ENCODE measurements around the gene PTK6.
"Not testable (repeated sequence)": the region's sequence is repeated elsewhere in the genome, so short reads cannot be mapped to it uniquely, and the experiment has no call there.

Gene PTK6

GRCh38 chr20:63536997-63537524 lies at the start of gene PTK6:
PTK6 (minus strand) TSS chr20:63537376; CDS start chr20:63537314, 62 bp downstream.
- DNase-seq (ENCODE audit: low read depth in 2 of 2): no peak

DNA sequence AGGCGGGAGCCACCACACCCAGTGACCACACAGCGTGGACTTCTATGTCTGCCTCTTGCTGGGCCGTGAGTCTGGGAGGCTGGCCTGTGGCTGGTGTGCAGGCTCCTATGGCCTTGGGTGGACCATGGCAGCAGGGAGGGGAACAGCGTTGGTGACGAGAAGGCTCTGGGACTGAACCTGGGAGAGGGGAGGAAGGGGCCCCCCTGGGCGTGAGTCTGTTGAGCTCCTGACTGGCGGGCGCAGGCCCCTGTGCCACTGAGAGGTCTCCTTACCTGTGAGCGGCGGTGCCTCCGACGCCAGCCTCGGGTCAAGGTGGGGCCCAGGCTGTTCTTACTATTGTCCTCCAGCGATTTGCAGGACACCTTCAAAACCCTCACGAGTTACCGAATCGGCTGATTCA lies 49.6 kb upstream of the PTK6 start:
- DNase-seq (ENCODE audit: low read depth in 2 of 2): no peak

DNA sequence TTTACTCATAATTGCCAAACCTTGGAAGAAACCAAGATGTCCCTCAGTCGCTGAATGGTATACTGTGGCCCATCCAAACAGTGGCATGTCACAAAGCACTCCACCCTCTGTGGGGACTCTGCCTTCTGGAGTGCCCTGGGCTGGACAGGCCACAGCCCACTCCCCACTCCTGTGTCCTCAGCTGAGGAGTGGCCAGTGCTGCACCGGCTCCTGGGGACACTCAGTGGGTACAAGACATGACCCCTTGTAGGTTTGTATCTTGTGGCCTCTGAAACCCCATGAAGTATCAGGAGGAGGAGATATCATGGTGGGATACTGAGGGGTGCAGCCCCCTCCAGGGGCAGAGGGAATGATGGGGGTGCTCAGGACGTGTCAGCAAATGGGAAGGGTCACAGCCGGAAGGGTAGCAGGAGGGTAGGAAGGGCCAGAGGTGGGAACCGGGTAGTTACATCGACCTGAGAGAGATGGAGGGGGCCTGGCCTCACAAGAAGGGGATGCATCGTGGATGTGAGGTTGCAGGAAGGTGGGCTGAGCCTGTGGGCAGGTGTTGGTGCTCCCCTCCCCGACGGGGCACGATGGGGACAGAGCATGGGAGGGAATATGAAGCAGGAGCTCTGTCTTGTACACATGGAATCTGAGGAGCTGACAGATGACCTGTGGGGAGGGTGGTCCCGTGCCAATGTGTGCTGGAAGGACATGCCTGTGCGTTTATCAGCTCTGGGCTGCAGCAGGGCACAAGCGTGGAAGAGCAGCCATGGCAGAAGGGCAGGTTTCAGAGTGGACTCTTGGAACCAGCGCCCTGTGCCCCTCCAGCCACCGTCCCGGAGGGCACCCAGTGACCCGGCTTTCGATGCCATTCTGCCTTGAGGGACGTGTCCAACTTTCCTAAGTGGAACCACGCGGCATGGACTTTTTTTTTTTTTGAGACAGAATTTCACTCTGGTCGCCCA lies 48.7 kb upstream of the PTK6 start:
- DNase-seq (ENCODE audit: low read depth in 2 of 2): no peak

DNA sequence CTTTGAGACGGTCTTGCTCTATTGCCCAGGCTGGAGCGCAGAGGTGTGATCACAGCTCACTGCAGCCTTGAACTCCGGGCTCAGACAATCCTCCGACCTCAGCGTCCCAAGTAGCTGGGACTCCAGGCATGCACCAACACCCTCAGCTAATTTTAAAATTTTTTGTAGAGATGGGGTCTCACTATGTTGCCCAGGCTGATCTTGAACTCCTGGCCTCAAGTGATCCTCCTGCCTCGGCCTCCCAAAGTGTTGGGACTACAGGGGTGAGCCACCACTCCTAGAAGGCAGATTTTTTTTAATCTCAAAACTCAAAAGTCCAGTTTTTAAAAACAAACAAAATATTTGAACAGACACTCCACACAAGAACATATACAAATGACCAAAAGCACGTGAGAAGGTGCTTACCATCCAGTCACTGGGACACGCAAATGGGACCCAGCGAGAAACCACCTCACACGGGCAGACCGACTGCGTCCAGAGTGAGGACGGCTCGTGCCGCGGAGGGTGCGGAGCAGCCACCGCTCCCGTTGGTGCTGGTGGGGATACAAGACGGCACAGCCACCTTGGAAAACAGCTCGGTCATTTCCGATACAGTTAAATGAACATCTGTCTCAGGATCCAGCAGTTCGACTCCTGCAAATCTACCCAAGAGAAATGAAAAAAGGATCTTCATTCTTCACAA lies 45.3 kb upstream of the PTK6 start:
- no peak for DNase-seq (ENCODE audit: low read depth in 2 of 2)

GRCh38 chr20:63580796-63581461 lies 43.8 kb upstream of the PTK6 start:
- peak; percentile 49 to 50 for DNase-seq (ENCODE audit: low read depth in 2 of 2)

DNA sequence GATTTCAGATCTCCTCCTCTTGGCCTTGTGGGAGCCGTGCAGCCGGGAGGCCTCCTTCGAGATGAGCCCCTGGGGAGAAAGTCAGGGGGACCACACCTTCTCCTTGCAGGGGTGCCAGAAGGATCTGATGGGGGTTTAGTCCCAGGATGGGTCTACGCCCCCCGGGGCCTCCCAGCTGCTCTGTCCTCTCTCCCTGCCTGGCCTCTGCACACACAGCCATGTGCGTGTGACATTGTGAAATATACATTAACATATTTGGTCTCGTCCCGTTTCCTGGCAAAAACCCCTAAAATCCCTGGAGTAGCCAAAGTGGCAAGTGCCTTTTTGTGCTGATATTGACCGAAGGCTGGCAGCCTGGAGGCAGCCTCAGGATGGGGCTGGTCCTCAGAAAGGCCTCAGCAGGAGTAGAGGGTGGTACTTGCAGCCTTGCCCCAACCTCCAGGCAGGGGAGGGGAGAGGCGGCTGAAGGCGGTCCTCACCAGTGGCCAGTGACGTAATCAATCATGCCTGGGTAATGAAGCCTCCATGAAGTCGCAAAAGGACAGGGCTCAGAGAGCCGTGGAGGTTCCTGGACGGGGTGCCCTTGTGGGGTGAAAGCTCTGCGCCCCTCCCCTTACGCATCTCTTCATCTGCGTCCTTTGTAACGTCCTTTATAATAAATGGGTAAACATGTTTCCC lies 42.0 kb upstream of the PTK6 start:
- no peak for DNase-seq (ENCODE audit: low read depth in 2 of 2)

- no peak for DNase-seq (ENCODE audit: low read depth in 2 of 2)
These were observed 41.2 kb upstream of the PTK6 start for GRCh38 chr20:63578224-63579016.

GRCh38 chr20:63577317-63577894 lies 40.2 kb upstream of the PTK6 start:
- DNase-seq (ENCODE audit: low read depth in 2 of 2): no peak

DNA sequence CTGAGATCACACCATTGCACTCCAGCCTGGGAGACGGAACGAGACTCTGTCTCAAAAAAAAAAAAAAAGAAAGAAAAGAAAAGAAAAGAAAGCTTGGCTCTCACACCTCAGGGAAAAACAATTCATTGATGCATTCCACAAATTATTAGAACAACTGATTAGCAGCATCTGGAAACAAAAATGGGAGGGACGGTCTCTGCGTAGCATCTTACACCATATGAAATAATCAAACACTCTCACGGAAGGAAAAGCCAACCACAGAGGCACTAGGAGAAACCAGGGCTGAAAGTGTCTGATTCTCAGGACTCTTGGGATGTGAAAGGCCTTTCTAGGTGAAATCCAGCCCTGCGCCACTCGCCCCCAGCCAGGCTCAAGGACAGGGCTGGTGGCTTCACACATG lies 39.1 kb upstream of the PTK6 start:
- no peak for DNase-seq (ENCODE audit: low read depth in 2 of 2)

DNA sequence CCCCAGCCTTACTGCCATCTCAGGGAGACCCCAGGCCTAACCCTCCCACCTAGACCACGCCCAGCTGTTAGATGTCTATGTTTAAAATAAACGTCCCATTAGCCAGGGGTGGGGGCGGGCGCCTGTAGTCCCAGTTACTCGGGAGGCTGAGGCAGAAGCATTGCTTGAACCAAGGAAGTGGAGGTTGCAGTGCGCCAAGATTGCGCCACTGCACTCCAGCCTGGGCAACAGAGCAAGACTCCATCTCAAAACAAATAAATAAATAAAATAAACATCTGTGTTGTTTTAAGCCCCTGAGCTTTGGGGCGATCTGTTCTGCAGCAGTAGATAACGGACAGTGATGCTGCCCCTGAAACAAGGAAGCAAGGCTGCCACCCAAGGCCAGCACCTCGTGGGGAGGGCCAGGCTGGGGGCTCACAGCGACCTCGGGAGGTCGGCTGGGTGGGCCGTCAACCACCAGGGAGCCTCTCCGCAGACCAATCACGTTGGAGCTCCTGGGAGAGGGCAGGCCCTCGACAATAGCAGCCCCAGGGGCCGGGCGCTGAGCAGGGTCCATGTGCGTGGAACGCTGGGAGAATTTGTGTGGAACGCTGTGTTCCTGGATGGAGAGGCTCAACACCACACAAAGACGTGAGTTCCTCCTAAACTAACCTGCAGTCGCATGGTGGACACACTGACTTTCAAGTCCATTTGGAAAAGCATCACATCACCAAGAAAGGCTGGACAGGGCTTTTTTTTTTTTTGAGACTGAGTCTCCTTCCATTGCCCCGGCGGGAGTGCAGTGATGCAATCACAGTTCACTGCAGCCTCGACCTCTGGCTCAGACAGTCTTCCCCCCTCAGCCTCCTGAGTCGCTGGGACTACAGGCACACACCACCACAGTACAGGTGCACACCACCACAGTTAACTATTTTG lies 37.9 kb upstream of the PTK6 start:
- no peak for DNase-seq (ENCODE audit: low read depth in 2 of 2)

DNA sequence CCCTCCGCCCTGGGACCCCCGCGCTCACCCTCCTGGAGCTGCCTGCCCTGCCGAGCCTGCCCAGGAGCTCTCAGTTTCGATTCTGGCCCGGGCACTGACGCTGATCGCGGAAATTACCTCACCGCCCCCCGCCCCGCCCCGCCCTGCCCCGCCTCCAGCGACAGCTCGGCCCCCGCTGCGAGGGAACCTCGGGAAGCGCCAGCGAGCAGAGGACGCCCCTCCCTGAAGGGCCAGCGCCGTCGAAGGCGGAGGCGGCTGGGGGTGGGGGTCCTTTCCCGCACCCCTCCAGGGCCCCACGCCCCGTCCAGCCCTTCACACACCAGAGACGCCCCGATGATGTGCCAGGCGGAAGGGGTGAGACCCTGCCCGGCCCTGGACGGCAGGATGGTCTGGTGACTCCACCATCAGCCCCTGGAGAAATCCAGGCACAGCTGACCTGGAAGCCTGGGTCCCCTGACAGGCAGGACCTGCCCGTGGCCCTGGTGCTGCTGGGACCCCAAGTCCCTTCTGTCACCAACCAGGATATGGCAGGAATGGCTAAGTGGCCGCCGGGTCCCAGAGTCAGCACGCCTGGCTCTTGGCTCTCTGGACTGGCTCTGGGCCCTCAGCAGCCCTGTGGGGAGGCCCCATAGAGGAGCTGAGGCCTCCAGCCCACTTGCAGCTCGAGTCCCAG lies 37.1 kb upstream of the PTK6 start, which contains the start of gene HELZ2:
Gene HELZ2, minus strand, starts transcription at position 84 of the 673 bp plus-strand sequence. CDS start 1,854 bp downstream, outside the sequence.
- peak in 1 of 2 donors; percentile 48 for DNase-seq (ENCODE audit: low read depth in 2 of 2)

- no peak for DNase-seq (ENCODE audit: low read depth in 2 of 2)
These were observed 36.5 kb upstream of the PTK6 start for GRCh38 chr20:63573647-63574131.

DNA sequence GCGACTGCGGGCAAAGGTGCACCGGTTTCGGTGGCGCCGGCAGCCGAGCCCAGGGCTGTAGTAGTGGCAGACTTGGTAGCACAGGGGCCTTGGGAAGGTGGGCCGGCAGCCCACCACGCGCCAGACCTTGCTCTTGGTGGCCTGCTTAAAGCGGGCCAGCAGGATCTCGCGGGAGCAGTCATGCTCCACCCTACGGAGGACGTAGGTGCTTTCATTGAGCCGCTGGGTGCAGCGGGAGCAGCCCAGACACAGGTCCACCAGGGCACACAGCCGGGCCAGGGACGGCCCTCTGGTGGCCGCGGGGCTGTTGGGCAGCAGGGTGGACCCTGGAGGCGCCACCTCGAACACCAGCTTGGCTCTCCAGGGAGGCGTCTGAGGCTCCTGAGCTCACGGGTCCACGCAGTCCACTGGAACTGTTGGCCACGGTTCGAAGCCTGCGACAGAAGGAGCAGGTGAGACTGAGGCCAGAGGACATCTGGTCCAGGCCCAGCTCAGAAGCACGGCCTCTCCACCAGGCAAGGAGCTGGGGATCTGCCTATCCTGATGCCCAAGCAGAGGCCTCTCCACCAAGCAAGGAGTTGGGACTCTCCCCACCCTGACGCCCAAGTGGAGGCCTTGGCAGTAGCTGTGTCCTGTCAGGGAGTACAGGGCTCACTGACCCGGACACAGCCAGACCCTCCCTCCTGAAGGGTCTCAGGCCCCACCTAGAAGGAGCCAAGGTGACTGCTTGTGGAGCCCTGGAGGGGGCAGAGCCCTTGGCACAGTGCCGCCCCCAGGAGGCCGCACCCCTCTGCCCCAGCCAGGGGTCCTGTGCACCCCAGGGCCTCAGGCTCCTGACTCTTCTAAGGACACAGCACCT lies 35.8 kb upstream of the PTK6 start:
- no peak for DNase-seq (ENCODE audit: low read depth in 2 of 2)

GRCh38 chr20:63572071-63572787 lies 35.1 kb upstream of the PTK6 start:
- no peak for DNase-seq (ENCODE audit: low read depth in 2 of 2)

DNA sequence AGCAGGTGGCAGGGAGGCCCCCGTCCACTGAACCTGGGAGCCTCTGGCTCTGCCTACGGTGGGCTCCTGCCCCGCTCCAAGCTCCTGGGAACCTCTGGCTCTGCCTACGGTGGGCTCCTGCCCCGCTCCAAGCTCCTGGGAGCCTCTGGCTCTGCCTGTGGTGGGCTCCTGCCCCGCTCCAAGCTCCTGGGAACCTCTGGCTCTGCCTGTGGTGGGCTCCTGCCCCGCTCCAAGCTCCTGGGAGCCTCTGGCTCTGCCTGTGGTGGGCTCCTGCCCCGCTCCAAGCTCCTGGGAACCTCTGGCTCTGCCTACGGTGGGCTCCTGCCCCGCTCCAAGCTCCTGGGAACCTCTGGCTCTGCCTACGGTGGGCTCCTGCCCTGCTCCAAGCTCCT lies 33.9 kb upstream of the PTK6 start:
- not testable (repeated sequence) for DNase-seq (ENCODE audit: low read depth in 2 of 2)

GRCh38 chr20:63570281-63571086 lies 33.3 kb upstream of the PTK6 start:
- no peak for DNase-seq (ENCODE audit: low read depth in 2 of 2)
